Esophagus muscularis mucosa (tissue), 4 donors: ENCODE results near the gene KLC4. TPM values are rescaled to one million over a fixed set of nuclear protein-coding genes. Genes with fewer than 3 reads are reported as not detected.

Experiments
- DNase-seq: peaks from one replicate; pipeline ENCODE4 v3.0.0-alpha.2; 2017; ENCODE audit errors: extremely low spot score
- H3K27ac ChIP-seq, 4 donors: fragments of 200-600 bp; sonication (generic); replicated peaks in 1 of 4; 1 replicate in 3 of 4; 2 replicates in 1 of 4; pipeline ENCODE4 v1.5.1; 2016 to 2019; ENCODE audit warnings: mild to moderate bottlenecking in 1 of 4
- H3K27me3 ChIP-seq, 4 donors: fragments of 200-600 bp; sonication (generic); one replicate each; pipeline versions ENCODE4 v1.5.1 to v1.6.0; 2016 to 2019
- H3K36me3 ChIP-seq, 4 donors: fragments of 200-600 bp; sonication (generic); one replicate each; pipeline ENCODE4 v1.5.1; 2016 to 2019
- H3K4me1 ChIP-seq, 4 donors: fragments of 200-600 bp; sonication (generic); one replicate each; pipeline ENCODE4 v1.5.1; 2016 to 2019
- H3K4me3 ChIP-seq, 4 donors: fragments of 200-600 bp; sonication (generic); 1 replicate in 2 of 4; 2 replicates in 2 of 4; pipeline ENCODE4 v1.5.1; 2016 to 2019; ENCODE audit warnings: mild to moderate bottlenecking in 4 of 4, moderate library complexity in 1 of 4
- H3K9me3 ChIP-seq, 4 donors: fragments of 200-600 bp; sonication (generic); 1 replicate in 3 of 4; 2 replicates in 1 of 4; pipeline ENCODE4 v1.5.1; 2016 to 2019
- EP300 ChIP-seq: sonication (generic); formaldehyde crosslinking; IDR thresholded peaks from one replicate; pipeline ENCODE4 v1.6.1; 2017; ENCODE audit warnings: antibody characterized with exemption
- POLR2A ChIP-seq: fragments of 450-650 bp; IDR thresholded peaks from one replicate; pipeline ENCODE4 v1.6.1; 2017; ENCODE audit warnings: antibody characterized with exemption, moderate library complexity, mild to moderate bottlenecking, low read depth
- POLR2AphosphoS5 ChIP-seq, 2 donors: sonication (generic); formaldehyde crosslinking; IDR thresholded peaks; one replicate each; pipeline ENCODE4 v1.6.1; 2017; ENCODE audit warnings: antibody characterized with exemption in 2 of 2
- WGBS: methylation state at CpG from one replicate; pipeline ENCODE4 v1.1.5; 2018; 5-methylcytosine and 5-hydroxymethylcytosine counted together
- intact Hi-C: fragments of 100-400 bp; cut with DNase I; formaldehyde crosslinking; loops from one replicate; pipeline ENCODE4 v1.15.1; 2023
- total RNA-seq, 4 donors: library from RNA; depleted of rRNA; stranded (reverse); fragments of >200 nt; gene quantifications; one replicate each; pipeline versions ENCODE4 v1.1.0 to v1.2.1, GENCODE V29; 2016
- TF ChIP-seq, protein P1 (sequence below), 3 experiments: fragments of 200-600 bp in 2 of 3; fragments of 450-650 bp in 1 of 3; sonication (generic) in 2 of 3; IDR thresholded peaks; one replicate each; pipeline ENCODE4 v1.5.1; 2017 to 2019; ENCODE audit warnings: antibody characterized with exemption in 3 of 3, mild to moderate bottlenecking in 2 of 3, moderate library complexity in 1 of 3

KLC4 gene
- total RNA-seq, 4 donors from 2014 or later = 22.9 to 37.4 (median 27.4) TPM

DNA sequence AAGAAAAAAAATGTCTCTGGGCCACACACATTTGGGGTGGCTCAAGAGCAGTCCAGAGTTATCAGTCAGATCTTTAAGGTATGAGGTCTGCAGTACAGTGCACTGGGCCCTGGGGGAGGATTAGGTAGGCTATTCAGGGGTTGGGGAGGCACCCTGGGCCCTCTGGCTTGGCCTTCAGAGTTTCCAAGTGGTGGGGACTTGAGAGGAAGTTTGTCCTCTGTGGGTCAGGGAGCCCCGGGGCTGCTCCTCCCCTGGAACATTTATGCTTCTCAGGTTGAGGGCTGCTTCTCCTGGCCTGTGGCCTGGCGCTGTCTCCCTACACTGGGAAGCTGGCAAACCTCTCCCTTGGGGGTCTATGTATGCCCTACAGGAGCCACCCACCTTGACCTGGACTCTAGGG is 62.7 kb downstream of the KLC4 start:
- intact Hi-C loops = no loop called here
- Histone ChIP-seq H3K36me3 (no peaks in the 10 kb centered on the region), H3K27ac (peak overlapping the region in 1 of 4 donors; percentile 71), H3K4me1 (peaks cover 3 to 30% (median 27%) of the 10 kb centered on the region in 4 donors), H3K9me3 (no peaks in the 10 kb centered on the region), H3K27me3 (no peaks in the 10 kb centered on the region), H3K4me3 (no peak overlapping the region)
- TF ChIP-seq POLR2A (no peak), POLR2AphosphoS5 (IDR thresholded peaks at IDR 0.05) (no peak), EP300 (no peak)
- TF ChIP-seq, protein P1, sequence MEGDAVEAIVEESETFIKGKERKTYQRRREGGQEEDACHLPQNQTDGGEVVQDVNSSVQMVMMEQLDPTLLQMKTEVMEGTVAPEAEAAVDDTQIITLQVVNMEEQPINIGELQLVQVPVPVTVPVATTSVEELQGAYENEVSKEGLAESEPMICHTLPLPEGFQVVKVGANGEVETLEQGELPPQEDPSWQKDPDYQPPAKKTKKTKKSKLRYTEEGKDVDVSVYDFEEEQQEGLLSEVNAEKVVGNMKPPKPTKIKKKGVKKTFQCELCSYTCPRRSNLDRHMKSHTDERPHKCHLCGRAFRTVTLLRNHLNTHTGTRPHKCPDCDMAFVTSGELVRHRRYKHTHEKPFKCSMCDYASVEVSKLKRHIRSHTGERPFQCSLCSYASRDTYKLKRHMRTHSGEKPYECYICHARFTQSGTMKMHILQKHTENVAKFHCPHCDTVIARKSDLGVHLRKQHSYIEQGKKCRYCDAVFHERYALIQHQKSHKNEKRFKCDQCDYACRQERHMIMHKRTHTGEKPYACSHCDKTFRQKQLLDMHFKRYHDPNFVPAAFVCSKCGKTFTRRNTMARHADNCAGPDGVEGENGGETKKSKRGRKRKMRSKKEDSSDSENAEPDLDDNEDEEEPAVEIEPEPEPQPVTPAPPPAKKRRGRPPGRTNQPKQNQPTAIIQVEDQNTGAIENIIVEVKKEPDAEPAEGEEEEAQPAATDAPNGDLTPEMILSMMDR (IDR thresholded peaks at IDR 0.05) = no peak
- DNase-seq = no peak
- WGBS = 79% methylated on average over 2 of the region's 2 CpGs

DNA sequence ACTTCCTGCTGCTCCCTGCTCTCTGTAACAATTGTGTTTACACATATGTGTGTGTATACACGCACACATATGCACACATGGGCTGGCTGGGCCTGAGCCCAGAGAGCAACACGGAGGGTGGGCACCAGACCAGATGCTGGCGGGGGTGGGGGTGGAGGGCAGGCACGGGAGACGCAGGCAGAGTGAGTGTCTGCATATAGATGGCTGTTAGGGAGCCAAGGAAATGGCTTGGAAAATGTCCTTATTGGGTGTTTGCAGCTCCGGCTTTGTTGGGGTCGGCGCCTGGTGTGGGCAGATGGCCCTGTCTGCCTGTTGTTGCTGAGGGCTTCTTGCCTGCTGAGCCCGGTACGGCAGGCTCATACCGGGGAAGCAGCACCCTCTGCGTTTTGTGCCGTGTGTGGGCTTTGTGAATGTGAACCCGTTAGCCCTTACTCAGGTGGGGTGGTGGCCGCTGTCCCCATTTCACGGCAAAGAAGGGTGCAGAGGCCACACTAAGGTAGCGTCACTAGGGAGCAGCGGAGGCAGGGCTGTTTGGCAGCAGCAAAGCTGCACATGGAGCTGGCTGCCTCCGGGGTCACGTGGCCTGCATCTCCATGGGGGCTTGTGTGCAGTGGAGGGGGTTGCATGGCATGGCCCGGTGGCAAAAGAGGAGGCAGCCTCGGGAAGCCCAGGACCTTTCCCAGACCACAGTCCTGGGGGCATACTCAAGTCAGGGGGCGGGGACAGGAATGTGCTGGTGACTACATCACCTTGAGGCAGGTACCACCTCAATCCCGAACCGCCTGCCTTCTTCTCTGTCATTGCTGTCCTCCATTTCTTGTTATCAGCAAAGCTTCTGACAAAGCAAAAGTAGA is 64.3 kb downstream of the KLC4 start:
- peak overlapping the region in 2 of 4 donors; percentile 42 to 71 for H3K27ac ChIP-seq
- no peaks in the 10 kb centered on the region for H3K9me3 ChIP-seq
- H3K36me3 ChIP-seq = no peaks in the 10 kb centered on the region
- H3K4me3 ChIP-seq = no peak overlapping the region
- DNase-seq = no peak
- no peak for TF ChIP-seq EP300
- TF ChIP-seq, protein P1 (IDR thresholded peaks at IDR 0.05) = no peak
- no peak for TF ChIP-seq POLR2AphosphoS5 (IDR thresholded peaks at IDR 0.05)
- TF ChIP-seq POLR2A = no peak
- no peaks in the 10 kb centered on the region for H3K27me3 ChIP-seq
- intact Hi-C loops = no loop called here
- 50% methylated on average over 15 of the region's 25 CpGs for WGBS
- H3K4me1 ChIP-seq = peaks cover 3 to 37% (median 31%) of the 10 kb centered on the region in 4 donors

DNA sequence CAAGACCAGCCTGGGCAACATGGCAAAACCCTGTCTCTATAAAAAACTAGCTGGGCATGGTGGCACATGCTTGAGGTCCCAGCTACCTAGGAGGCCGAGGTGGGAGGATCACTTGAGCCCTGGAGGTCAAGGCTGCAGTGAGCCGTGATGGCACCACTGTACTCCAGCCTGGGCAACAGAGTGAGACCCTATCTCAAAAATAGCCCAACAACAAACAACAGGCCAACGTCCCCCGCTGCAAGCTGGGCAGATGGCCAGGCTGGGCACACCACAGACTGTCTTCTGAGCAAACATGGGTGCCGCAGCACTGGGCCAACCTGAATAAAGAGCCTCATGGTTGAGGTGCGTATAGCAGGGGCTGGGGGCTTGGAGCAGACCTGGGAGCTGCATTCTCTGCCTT is 65.0 kb downstream of the KLC4 start:
- no peak for DNase-seq
- H3K27me3 ChIP-seq = no peaks in the 10 kb centered on the region
- intact Hi-C loops = no loop called here
- WGBS = 78% methylated on average over 6 of the region's 6 CpGs
- H3K4me3 ChIP-seq = no peak overlapping the region
- peak overlapping the region in 1 of 4 donors; percentile 71 for H3K27ac ChIP-seq
- no peaks in the 10 kb centered on the region for H3K9me3 ChIP-seq
- peaks cover 3 to 39% (median 31%) of the 10 kb centered on the region in 4 donors for H3K4me1 ChIP-seq
- TF ChIP-seq POLR2A (no peak), EP300 (no peak), POLR2AphosphoS5 (IDR thresholded peaks at IDR 0.05) (no peak)
- TF ChIP-seq, protein P1 (IDR thresholded peaks at IDR 0.05) = no peak
- no peaks in the 10 kb centered on the region for H3K36me3 ChIP-seq

Other genes with a start within 250 kb of the KLC4 start
- gene RPL7L1, start 180.0 kb upstream of the KLC4 start, total RNA-seq = 10 to 100 TPM; 66.8 to 82.2 (median 76.9) TPM
- under 1 TPM in 1 of 4 donors, not detected in 3; 0.50 TPM for gene PTCRA, start 143.6 kb upstream of the KLC4 start, total RNA-seq
- 10 to 100 TPM; 24.5 to 39.6 (median 34.3) TPM for gene CNPY3, start 130.2 kb upstream of the KLC4 start, total RNA-seq
- 1 to 10 TPM in 3 of 4 donors, not detected in 1; 2.3 to 4.5 (median 3.6) TPM for gene GNMT, start 98.9 kb upstream of the KLC4 start, total RNA-seq
- 10 to 100 TPM; 13.4 to 31.3 (median 21.8) TPM for gene PEX6, start 80.5 kb upstream of the KLC4 start, total RNA-seq
- gene PPP2R5D, start 75.1 kb upstream of the KLC4 start, total RNA-seq = 10 to 100 TPM; 35.3 to 48.2 (median 42.4) TPM
- 10 to 100 TPM; 51.5 to 71.2 (median 62.8) TPM for gene MEA1, start 45.7 kb upstream of the KLC4 start, total RNA-seq
- gene KLHDC3, start 45.4 kb upstream of the KLC4 start, total RNA-seq = 100 to 1,000 TPM in 2 of 4 donors, 10 to 100 TPM in 2; 88.0 to 175 (median 98.1) TPM
- 10 to 100 TPM; 43.2 to 65.2 (median 51.4) TPM for gene RRP36, start 38.0 kb upstream of the KLC4 start, total RNA-seq
- gene CUL7, start 5.8 kb upstream of the KLC4 start, total RNA-seq = 10 to 100 TPM in 3 of 4 donors, 1 to 10 TPM in 1; 8.4 to 19.6 (median 14.4) TPM
- 10 to 100 TPM; 25.2 to 43.6 (median 28.1) TPM for gene MRPL2, start 197 bp upstream of the KLC4 start, total RNA-seq
- 10 to 100 TPM in 1 of 4 donors, 1 to 10 TPM in 3; 6.8 to 10.8 (median 8.0) TPM for gene PTK7, start 16.7 kb downstream of the KLC4 start, total RNA-seq
- 100 to 1,000 TPM; 111 to 183 (median 153) TPM for gene SRF, start 111.6 kb downstream of the KLC4 start, total RNA-seq
- gene CUL9, start 122.6 kb downstream of the KLC4 start, total RNA-seq = 10 to 100 TPM; 21.5 to 46.6 (median 33.6) TPM
- 10 to 100 TPM; 60.5 to 70.2 (median 65.3) TPM for gene DNPH1, start 169.8 kb downstream of the KLC4 start, total RNA-seq
- under 1 TPM; under 0.01 to 0.29 (median 0.03) TPM for gene TTBK1, start 183.8 kb downstream of the KLC4 start, total RNA-seq
- not detected for gene SLC22A7, start 238.6 kb downstream of the KLC4 start, total RNA-seq
- gene CRIP3, start 249.2 kb downstream of the KLC4 start, total RNA-seq = not detected